Measurements from ENCODE around the gene RTN4R. TPM values are rescaled to one million over a fixed set of nuclear protein-coding genes. Genes with fewer than 3 reads are reported as not detected.

RTN4R gene
- total and polyA plus RNA-seq, 9 of the 15 experiments (the other 6 are each of a cell fraction or from before 2014, with no cell fraction given) = 0.04 to 2.8 (median 1.4) TPM; not detected in 3

DNA sequence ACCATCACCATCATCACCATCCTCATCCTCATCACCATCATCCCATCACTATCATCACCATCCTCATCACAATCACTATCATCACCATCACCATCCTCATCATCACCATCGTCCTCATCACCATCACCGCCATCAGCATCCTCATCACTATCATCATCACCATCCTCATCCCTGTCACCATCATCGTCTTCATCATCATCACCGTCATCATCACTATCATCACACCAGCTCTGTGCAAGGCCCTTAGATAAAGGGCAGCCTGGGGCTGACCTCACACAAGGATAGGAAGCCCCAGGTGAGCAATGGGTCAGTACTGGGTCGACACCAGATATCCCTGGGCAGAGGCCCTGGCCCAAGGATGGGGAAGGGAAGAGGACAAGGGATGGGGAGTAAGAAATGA, 16.1 kb downstream of the RTN4R start (continued):
- no peak for TF ChIP-seq TFE3 (CRISPR knock-in tag; IDR thresholded peaks at IDR 0.05)
- no peak for TF ChIP-seq HNRNPH1 (optimal IDR thresholded peaks at IDR 0.05; ENCODE audit: low read depth, low read length)
- no peak for TF ChIP-seq NFYB (IDR thresholded peaks at IDR 0.05; ENCODE audit: extremely low read depth, insufficient read length)
- no peak for TF ChIP-seq GABPB1 (CRISPR knock-in tag; IDR thresholded peaks at IDR 0.05)
- TF ChIP-seq ZNF280A (IDR thresholded peaks at IDR 0.05; ENCODE audit: low read depth, partially characterized antibody) = no peak
- TF ChIP-seq EHMT2 (IDR thresholded peaks at IDR 0.05) = peak; percentile 22
- TF ChIP-seq WHSC1 (IDR thresholded peaks at IDR 0.05; ENCODE audit: low read length) = no peak
- no peak for TF ChIP-seq GTF2E2 (tag; IDR thresholded peaks at IDR 0.05)
- peak; percentile 32; the same call in 1 of the 2 replicates for TF ChIP-seq CBFB (CRISPR knock-in tag; IDR thresholded peaks at IDR 0.05)
- TF ChIP-seq CHD2 (IDR thresholded peaks at IDR 0.05; ENCODE audit: low read depth, low read length) = no peak
- no peak for TF ChIP-seq NRF1 (conservative IDR thresholded peaks at IDR 0.05 in 1 of 2, IDR thresholded peaks at IDR 0.05 in 1 of 2)
- no peak for TF ChIP-seq TAF9B (IDR thresholded peaks at IDR 0.05; ENCODE audit: partially characterized antibody)
- TF ChIP-seq, protein P1, sequence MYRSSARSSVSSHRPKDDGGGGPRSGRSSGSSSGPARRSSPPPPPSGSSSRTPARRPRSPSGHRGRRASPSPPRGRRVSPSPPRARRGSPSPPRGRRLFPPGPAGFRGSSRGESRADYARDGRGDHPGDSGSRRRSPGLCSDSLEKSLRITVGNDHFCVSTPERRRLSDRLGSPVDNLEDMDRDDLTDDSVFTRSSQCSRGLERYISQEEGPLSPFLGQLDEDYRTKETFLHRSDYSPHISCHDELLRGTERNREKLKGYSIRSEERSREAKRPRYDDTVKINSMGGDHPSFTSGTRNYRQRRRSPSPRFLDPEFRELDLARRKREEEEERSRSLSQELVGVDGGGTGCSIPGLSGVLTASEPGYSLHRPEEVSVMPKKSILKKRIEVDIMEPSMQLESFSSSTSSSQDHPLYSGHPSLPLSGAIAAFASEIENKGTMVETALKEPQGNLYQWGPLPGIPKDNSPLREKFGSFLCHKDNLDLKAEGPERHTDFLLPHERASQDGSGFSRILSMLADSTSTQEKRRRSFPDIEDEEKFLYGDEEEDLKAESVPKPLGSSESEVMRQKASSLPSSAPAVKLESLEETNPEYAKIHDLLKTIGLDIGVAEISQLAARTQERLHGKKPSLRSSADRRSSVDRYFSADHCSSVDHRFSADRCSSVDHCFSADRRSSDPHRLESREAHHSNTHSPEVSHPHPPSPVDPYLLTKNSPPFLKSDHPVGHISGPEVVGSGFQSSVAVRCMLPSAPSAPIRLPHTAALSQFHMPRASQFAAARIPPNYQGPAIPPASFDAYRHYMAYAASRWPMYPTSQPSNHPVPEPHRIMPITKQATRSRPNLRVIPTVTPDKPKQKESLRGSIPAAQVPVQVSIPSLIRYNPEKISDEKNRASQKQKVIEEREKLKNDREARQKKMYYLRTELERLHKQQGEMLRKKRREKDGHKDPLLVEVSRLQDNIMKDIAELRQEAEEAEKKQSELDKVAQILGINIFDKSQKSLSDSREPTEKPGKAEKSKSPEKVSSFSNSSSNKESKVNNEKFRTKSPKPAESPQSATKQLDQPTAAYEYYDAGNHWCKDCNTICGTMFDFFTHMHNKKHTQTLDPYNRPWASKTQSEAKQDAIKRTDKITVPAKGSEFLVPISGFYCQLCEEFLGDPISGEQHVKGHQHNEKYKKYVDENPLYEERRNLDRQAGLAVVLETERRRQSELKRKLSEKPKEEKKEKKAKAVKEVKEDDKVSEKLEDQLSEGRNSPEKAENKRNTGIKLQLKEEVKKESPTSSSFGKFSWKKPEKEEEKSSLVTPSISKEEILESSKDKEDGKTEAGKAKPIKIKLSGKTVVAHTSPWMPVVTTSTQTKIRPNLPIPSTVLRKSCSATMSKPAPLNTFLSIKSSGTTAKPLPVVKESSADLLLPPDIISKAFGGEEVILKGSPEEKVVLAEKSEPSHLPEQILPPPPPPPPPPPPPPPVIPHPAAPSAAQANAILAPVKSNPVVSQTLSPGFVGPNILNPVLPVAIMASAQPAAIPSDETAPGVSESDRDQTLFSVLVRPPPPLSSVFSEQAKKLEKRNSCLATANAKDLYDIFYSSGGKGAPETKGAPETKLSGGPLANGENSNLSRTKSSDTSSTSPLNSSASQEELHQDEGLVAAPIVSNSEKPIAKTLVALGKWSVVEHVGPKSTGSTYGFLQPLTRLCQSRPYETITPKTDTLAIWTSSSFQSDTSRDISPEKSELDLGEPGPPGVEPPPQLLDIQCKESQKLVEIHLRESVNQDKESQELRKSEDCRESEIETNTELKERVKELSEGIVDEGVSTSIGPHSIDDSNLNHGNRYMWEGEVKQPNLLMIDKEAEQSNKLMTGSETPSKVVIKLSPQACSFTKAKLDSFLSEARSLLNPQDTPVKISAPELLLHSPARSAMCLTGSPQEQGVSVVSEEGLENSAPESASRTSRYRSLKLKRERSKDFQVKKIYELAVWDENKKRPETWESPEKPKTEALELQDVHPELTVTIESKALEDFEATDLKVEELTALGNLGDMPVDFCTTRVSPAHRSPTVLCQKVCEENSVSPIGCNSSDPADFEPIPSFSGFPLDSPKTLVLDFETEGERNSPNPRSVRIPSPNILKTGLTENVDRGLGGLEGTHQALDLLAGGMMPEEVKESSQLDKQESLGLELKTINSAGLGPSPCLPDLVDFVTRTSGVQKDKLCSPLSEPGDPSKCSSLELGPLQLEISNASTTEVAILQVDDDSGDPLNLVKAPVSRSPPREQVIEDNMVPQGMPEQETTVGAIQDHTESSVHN (IDR thresholded peaks at IDR 0.05; ENCODE audit: borderline replicate concordance in 1 of 2, low read depth in 1 of 2) = no peak
- no peak for TF ChIP-seq THAP7 (CRISPR knock-in tag; IDR thresholded peaks at IDR 0.05)
- TF ChIP-seq NFRKB (IDR thresholded peaks at IDR 0.05; ENCODE audit: low read depth) = no peak

All from K562 (cell line).